Calu3 (cell line): ENCODE results near the gene SULT1A1. TPM values are rescaled to one million over a fixed set of nuclear protein-coding genes. Genes with fewer than 3 reads are reported as not detected.
"Not testable (repeated sequence)": the region's sequence is repeated elsewhere in the genome, so short reads cannot be mapped to it uniquely, and the experiment has no call there.

Source experiments
- BruUV-seq: library from RNA; stranded (reverse); fragments of 400-500 nt; replicated peaks from 2 replicates; lab custom pipeline; 2021; lab: Mats Ljungman, UMichigan
- CTCF ChIA-PET: fragments of 300-600 bp; sonication (Branson Sonifier 250); formaldehyde crosslinking; loops from one replicate; lab custom pipeline; 2022; ENCODE audit warnings: antibody characterized with exemption; lab: Charles Lee
- DNase-seq: peaks from one replicate; pipeline ENCODE4 v3.0.0; 2022
- H3K27ac Mint-ChIP-seq: one replicate; pipeline ENCODE4 v1.8.0; 2022; ENCODE audit warnings: mixed read lengths; ENCODE audit not compliant: unreplicated experiment
- H3K27me3 Mint-ChIP-seq: one replicate; pipeline ENCODE4 v1.8.0; 2022; ENCODE audit warnings: mixed read lengths; ENCODE audit not compliant: unreplicated experiment
- H3K36me3 Mint-ChIP-seq: one replicate; pipeline ENCODE4 v1.8.0; 2022; ENCODE audit warnings: mild to moderate bottlenecking, moderate library complexity, mixed read lengths; ENCODE audit not compliant: insufficient read depth, unreplicated experiment
- H3K4me1 Mint-ChIP-seq: one replicate; pipeline ENCODE4 v1.8.0; 2022; ENCODE audit warnings: mild to moderate bottlenecking, low read depth, mixed read lengths; ENCODE audit not compliant: unreplicated experiment
- H3K4me3 Mint-ChIP-seq: one replicate; pipeline ENCODE4 v1.8.0; 2022; ENCODE audit warnings: mild to moderate bottlenecking, low read depth, moderate library complexity, mixed read lengths; ENCODE audit not compliant: unreplicated experiment
- H3K9me3 Mint-ChIP-seq: one replicate; pipeline ENCODE4 v1.8.0; 2022; ENCODE audit warnings: low read depth, mixed read lengths; ENCODE audit not compliant: unreplicated experiment
- intact Hi-C: fragments of 100-400 bp; cut with micrococcal nuclease; formaldehyde crosslinking; loops from one replicate; pipeline ENCODE4 v1.10.0; 2022; ENCODE audit not compliant: unreplicated experiment
- total RNA-seq: library from RNA; stranded (reverse); gene quantifications from 2 replicates; pipeline ENCODE4 v1.2.3, GENCODE V29; 2022
- TF ChIP-seq, protein P1 (sequence below): fragments of 200-600 bp; IDR thresholded peaks from one replicate; pipeline ENCODE4 v1.8.0; 2022; ENCODE audit warnings: antibody characterized with exemption; ENCODE audit not compliant: unreplicated experiment

The SULT1A1 gene
- total RNA-seq, 1 experiment from 2014 or later: 14.0 TPM

- TF ChIP-seq, protein P1, sequence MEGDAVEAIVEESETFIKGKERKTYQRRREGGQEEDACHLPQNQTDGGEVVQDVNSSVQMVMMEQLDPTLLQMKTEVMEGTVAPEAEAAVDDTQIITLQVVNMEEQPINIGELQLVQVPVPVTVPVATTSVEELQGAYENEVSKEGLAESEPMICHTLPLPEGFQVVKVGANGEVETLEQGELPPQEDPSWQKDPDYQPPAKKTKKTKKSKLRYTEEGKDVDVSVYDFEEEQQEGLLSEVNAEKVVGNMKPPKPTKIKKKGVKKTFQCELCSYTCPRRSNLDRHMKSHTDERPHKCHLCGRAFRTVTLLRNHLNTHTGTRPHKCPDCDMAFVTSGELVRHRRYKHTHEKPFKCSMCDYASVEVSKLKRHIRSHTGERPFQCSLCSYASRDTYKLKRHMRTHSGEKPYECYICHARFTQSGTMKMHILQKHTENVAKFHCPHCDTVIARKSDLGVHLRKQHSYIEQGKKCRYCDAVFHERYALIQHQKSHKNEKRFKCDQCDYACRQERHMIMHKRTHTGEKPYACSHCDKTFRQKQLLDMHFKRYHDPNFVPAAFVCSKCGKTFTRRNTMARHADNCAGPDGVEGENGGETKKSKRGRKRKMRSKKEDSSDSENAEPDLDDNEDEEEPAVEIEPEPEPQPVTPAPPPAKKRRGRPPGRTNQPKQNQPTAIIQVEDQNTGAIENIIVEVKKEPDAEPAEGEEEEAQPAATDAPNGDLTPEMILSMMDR: no peak
- peaks cover 21% of the 10 kb centered on the region for H3K36me3 Mint-ChIP-seq
- no peak for DNase-seq
- no peaks in the 10 kb centered on the region for H3K27me3 Mint-ChIP-seq
- H3K9me3 Mint-ChIP-seq: no peaks in the 10 kb centered on the region
- BruUV-seq: no TSS peak
- H3K4me1 Mint-ChIP-seq: peaks cover 2% of the 10 kb centered on the region
- intact Hi-C loops: no loop called here
- H3K4me3 Mint-ChIP-seq: no peak overlapping the region
- H3K27ac Mint-ChIP-seq: peak overlapping the region; percentile 33
- CTCF ChIA-PET: no interaction called here
Observed at GRCh38 chr16:28616636-28617035, 6.8 kb upstream of the SULT1A1 start.

GRCh38 chr16:28616224-28616577, 6.4 kb upstream of the SULT1A1 start:
- H3K4me1 Mint-ChIP-seq, H3K4me3 Mint-ChIP-seq, DNase-seq, intact Hi-C loops, BruUV-seq, H3K27me3 Mint-ChIP-seq, H3K9me3 Mint-ChIP-seq: not testable (repeated sequence)
- peaks cover 20% of the 10 kb centered on the region for H3K36me3 Mint-ChIP-seq
- peak overlapping the region; percentile 33 for H3K27ac Mint-ChIP-seq
- CTCF ChIA-PET: interaction anchor here (0.6 kb wide), 1 partner anchor 58 kb away, joined by 4 read pairs; no protein-coding TSS in a partner anchor

DNA sequence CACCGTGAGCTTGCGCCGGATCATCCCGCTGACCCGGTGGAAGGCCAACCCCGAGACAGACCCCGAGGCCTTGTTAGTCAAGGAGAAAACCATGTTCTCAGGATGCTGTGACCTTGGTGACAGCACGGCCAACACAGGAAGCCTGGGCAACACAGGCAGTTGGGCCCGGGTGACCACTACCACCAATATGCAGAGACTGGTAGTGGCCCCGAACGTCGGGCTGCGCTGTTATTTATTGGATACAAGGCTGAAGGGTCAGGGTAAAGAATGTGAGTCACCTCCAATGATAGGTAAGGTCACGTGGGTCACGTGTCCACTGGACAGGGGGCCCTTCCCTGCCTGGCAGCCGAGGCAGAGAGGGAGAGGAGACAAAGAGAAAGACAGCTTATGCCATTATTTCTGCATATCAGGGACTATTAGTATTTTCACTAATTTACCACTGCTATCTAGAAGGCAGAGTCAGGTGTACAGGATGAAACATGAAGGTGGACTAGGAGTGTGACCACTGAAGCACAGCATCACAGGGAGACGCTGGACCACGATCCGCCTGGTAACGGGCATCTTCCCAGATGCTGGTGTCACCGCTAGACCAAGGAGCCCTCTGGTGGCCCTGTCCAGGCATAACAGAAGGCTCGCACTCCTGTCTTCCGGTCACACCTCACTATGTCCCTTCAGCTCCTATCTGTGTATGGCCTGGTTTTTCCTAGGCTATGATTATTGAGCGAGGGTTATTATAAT, 5.8 kb upstream of the SULT1A1 start:
- CTCF ChIA-PET: interaction anchor here (0.6 kb wide), 1 partner anchor 58 kb away, joined by 4 read pairs; no protein-coding TSS in a partner anchor
- H3K27me3 Mint-ChIP-seq, H3K27ac Mint-ChIP-seq, H3K9me3 Mint-ChIP-seq, BruUV-seq, H3K4me3 Mint-ChIP-seq, intact Hi-C loops, H3K4me1 Mint-ChIP-seq: not testable (repeated sequence)
- peak; percentile 72 for DNase-seq
- TF ChIP-seq, protein P1: peak; percentile 86
- H3K36me3 Mint-ChIP-seq: peaks cover 14% of the 10 kb centered on the region

DNA sequence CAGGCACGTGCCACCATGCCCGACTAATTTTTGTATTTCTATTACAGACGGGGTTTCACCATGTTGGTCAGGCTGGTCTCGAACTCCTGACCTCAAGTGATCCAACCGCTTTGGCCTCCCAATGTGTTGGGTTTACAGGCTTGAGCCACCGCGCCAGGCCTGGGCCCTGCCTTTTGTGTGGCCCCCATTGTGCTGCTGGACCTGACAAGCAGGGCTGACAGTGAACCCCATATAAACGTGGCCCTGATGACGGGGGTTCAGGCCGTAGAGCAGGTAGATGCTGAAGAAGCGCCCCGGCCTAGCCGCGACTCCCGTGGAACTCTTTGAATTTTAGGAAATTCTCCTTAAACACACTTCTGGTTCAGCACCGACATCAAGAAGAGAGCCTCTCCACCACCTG, 4.7 kb upstream of the SULT1A1 start:
- H3K36me3 Mint-ChIP-seq: peaks cover 13% of the 10 kb centered on the region
- H3K9me3 Mint-ChIP-seq, DNase-seq, H3K27ac Mint-ChIP-seq, intact Hi-C loops, BruUV-seq, H3K4me1 Mint-ChIP-seq, H3K27me3 Mint-ChIP-seq, H3K4me3 Mint-ChIP-seq, CTCF ChIA-PET: not testable (repeated sequence)

- DNase-seq, H3K9me3 Mint-ChIP-seq, H3K27ac Mint-ChIP-seq, BruUV-seq, H3K4me1 Mint-ChIP-seq, intact Hi-C loops, CTCF ChIA-PET, H3K4me3 Mint-ChIP-seq, H3K27me3 Mint-ChIP-seq: not testable (repeated sequence)
- peaks cover 13% of the 10 kb centered on the region for H3K36me3 Mint-ChIP-seq
Observed at GRCh38 chr16:28613912-28614311, 4.1 kb upstream of the SULT1A1 start.

DNA sequence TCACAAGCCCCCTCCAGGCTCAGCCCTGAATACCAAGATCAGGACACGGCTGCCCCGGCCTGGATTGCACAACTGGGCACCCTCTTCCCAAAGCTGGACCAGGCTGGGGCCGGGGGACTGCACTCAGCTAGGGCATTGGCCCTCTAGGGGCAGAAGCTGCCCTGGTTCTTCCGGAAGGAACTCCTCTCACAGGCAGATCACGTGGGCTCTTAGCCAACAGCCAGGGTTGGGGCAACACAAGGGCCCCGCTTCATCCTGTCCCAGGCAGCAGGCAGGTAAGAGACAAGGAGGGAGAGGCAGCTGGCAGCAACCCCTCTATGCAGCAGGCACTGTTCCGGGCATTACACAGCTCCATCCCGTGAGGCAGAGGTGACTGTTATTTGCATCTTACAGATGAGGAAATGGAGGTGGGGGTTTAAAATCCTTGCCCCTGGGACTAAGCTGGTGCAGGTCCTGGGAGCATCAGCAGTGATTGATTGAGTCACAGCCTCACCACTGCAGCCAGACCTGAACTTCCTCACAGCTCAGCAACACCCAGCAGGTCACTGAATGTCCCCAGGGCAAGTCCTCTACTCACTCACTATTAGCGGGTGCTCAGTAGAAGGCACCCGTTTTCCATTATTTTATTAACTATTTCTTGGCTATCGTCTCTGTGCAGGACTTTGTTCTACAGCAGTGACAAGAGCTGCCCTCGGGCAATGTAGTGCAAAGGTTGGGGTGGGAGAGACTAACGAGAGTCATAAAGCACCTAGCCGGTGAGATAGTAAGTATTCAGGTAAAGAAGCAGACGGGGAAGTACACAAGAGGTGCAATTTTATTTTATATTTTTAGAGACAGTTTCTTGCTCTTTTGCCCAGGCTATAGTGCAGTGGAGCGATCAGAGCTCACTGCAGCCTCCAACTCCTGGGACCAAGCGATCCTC, 2.8 kb upstream of the SULT1A1 start:
- intact Hi-C loops, H3K36me3 Mint-ChIP-seq: not testable (repeated sequence)

More for the DNA sequence above, 2.8 kb upstream of the SULT1A1 start:
- H3K27me3 Mint-ChIP-seq, H3K27ac Mint-ChIP-seq, H3K9me3 Mint-ChIP-seq, H3K4me1 Mint-ChIP-seq, H3K4me3 Mint-ChIP-seq, DNase-seq, BruUV-seq, CTCF ChIA-PET: not testable (repeated sequence)
